HUES48 (cell line): Measurements from ENCODE around the gene TP53RK.
A peak's percentile ranks its signal among the peaks of the same experiment; 100 is the strongest.

Source experiments
- H3K27ac ChIP-seq: one replicate; pipeline ENCODE4 v1.7.0; 2013; ENCODE audit warnings: low read depth, low read length, inconsistent platforms
- H3K27me3 ChIP-seq: 2 replicates; pipeline ENCODE4 v1.6.1; 2013; ENCODE audit warnings: mild to moderate bottlenecking, low read length; ENCODE audit not compliant: control insufficient read depth, insufficient read depth
- H3K36me3 ChIP-seq: 2 replicates; pipeline ENCODE4 v1.6.1; 2013; ENCODE audit warnings: low read length; ENCODE audit not compliant: control insufficient read depth, insufficient read depth
- H3K4me1 ChIP-seq: 2 replicates; pipeline ENCODE4 v1.6.1; 2013; ENCODE audit warnings: mild to moderate bottlenecking, low read length; ENCODE audit not compliant: control insufficient read depth, insufficient read depth
- H3K4me3 ChIP-seq: 2 replicates; pipeline ENCODE4 v1.5.1; 2013; ENCODE audit warnings: mild to moderate bottlenecking, low read depth, low read length
- H3K9ac ChIP-seq: 2 replicates; pipeline ENCODE4 v1.6.1; 2013; ENCODE audit warnings: mild to moderate bottlenecking, low read depth, low read length, moderate library complexity
- H3K9me3 ChIP-seq: 2 replicates; pipeline ENCODE4 v1.6.1; 2013; ENCODE audit warnings: low read length; ENCODE audit not compliant: control insufficient read depth, insufficient read depth

The TP53RK gene

DNA sequence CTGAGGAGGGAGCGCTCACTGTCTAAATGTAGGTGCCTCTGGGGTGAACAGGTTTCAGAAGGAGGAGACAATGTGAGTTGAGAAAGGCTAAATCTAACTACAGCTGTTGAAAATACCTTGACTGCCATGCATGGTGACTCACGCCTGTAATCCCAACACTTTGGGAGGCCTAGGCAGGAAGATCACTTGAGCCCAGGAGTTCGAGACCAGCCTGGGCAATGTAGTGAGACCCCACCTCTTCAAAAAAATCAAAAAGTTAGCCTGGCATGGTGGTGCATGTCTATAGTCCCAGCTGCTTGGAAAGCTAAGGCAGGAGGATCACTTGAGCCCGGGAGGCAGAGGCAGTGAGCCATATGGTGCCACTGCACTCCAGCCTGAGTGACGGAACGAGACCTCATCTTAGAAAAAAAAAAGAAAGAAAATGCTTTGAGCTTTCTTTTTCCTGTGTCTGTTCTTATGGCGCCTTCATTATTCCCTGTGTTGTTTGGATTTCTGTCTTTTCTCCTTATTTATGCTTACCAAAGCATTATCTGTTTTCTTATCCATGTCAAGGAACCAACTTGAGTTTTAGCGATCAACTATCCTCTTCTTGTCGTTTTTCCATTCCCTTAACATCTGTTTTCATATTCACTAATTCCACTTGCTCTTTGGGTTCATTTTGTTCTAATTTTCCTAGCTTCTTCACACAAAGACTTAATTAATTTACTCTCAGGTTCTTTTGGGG lies 28.7 kb upstream of the TP53RK start:
- Histone ChIP-seq H3K27ac (no peak overlapping the region), H3K27me3 (no peaks in the 10 kb centered on the region), H3K9me3 (no peaks in the 10 kb centered on the region)

DNA sequence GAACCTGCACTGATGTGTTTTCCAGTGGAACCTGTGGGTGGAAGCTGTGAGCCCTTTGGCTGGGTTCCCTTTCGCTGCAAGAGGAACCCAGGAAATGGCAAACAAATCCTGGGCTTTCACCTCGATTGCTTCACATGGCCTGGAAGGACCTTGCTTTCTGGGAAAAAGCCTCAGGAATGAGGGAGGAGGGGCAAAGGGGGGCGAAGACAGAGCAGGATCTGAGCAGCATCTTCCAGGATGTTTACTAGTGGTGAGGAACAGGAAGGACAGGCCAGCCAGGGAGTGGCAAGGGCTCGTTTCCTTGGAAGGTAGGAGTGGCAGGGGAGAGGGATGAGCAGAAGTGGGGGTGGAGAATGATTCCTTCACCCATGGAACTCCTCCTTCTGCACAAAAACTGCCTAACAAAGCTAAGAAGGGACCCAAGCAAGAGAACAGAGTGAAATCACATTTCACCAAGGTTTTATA lies 26.1 kb upstream of the TP53RK start:
- H3K27ac ChIP-seq: no peak overlapping the region
- H3K27me3 ChIP-seq: no peaks in the 10 kb centered on the region

More for the DNA sequence above, 28.7 kb upstream of the TP53RK start:
- Histone ChIP-seq H3K36me3 (no peaks in the 10 kb centered on the region), H3K4me1 (peaks cover 8% of the 10 kb centered on the region), H3K4me3 (no peak overlapping the region), H3K9ac (no peak overlapping the region)

DNA sequence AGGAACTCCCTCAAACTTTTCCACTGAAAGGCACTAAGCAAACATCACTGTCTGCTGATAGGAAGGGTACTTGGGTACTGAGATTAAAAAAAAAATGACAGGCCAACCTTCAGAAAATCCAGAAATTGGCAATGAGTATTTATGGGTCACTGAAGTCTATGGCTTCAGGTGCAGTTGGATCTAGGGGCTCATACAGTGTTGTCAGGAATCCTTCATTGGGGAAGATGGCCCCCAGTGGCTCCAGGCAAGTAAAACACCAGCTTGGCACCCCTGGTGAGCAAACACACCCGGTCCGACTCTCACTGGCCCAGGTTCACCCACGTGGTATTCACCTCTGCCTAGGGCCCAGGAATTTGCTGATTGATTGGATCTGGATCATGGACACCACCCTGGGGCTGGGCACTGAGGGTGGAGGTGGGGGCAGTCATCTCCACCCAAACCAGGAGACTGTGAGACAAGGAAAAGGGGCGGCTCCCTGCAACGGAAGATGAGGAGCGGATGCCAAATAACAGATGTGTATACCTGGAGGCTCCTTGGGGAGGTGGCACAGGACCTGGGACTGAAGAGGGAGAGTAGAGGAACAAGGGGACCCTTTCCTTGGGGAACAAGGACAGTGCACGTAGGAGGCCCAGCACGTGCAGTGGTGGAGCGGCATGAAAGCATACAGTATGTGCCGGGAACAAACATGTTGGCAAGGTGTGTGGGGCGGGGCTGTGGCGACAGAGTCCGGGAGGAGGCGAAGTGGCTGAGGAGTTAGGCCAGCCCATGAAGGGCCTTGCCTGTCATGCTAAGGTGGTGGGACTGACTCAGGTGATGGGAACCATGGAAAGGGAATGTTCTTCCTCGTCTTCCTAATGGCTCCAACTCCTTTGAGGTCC lies 25.0 kb upstream of the TP53RK start:
- Histone ChIP-seq H3K9ac (no peak overlapping the region), H3K9me3 (no peaks in the 10 kb centered on the region), H3K27me3 (no peaks in the 10 kb centered on the region), H3K4me1 (peaks cover 16% of the 10 kb centered on the region), H3K4me3 (no peak overlapping the region), H3K36me3 (no peaks in the 10 kb centered on the region), H3K27ac (no peak overlapping the region)

More for the DNA sequence above, 26.1 kb upstream of the TP53RK start:
- Histone ChIP-seq H3K36me3 (no peaks in the 10 kb centered on the region), H3K4me1 (peaks cover 11% of the 10 kb centered on the region), H3K9ac (no peak overlapping the region), H3K9me3 (no peaks in the 10 kb centered on the region), H3K4me3 (no peak overlapping the region)

DNA sequence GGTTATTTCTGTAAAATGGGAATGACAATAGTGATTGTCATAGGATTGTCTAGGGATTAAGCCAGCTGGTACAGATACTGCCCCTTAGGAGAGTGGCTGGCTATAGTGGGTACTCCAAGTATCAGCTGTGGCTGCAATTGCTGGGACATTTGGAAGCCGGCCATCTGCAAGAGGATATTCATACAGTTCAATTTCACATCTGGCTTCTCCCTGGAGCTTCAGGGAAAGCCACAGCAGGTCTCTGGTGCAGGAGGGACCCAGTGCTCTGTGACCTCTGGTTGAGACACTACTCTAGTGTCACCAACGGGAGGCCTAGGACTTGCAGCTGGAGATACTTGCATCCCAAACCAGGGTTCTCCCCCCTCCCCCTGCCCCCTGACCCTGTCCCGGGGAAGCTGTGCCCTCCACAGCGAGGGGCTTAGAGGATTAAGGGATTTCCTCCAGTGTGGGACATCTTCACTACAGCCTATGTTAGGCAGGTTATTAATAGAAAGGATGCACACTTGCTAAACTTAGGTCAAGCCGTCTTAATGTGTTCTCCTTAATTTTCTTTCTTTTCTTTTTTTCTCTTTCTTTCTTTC lies 22.9 kb upstream of the TP53RK start:
- Histone ChIP-seq H3K9ac (no peak overlapping the region), H3K36me3 (no peaks in the 10 kb centered on the region), H3K4me1 (peaks cover 20% of the 10 kb centered on the region), H3K27ac (no peak overlapping the region), H3K9me3 (no peaks in the 10 kb centered on the region), H3K4me3 (no peak overlapping the region), H3K27me3 (no peaks in the 10 kb centered on the region)

DNA sequence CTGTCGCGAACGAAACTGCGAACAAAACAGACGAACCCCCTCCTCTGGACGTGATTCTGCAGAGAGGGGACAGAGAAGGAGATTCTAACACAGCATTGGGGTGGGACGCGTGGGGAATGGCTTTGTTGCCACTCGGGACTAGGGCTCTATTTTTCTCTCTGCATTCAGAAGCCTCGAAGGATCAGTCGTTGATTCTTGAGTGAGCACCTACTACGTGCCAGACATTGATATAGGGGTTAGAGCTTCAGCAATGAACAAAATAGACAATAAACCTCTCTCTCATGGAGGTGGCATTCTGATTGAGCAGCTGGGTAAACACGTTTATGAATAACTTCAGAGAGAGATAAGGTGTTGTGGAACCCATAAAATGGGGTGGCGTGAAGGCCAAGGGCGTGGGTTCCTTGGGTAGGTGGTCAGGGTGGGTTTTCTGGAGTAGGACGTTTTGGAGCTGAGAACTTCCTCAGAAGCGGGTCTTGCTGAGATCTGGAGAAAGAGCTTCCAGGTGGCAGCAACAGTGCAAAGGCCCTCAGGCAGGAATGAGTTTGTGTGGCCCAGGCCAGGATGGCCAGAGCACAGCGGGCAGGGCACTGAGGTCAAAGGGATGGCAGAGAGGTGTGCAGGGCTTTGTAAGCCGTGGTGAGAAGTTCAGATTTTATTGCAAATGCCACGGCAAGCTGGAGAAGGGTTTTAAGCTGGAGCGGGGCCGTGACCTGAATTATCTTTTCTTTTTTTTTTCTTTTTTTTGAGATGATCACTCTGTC lies 21.1 kb upstream of the TP53RK start:
- peak overlapping the region; percentile 59 for H3K9ac ChIP-seq
- no peaks in the 10 kb centered on the region for H3K27me3 ChIP-seq
- H3K36me3 ChIP-seq: no peaks in the 10 kb centered on the region
- H3K4me1 ChIP-seq: peaks cover 17% of the 10 kb centered on the region
- H3K4me3 ChIP-seq: peak overlapping the region; percentile 66
- H3K9me3 ChIP-seq: peaks cover 10% of the 10 kb centered on the region; the same call in 1 of the 2 replicates
- H3K27ac ChIP-seq: peak overlapping the region; percentile 50

DNA sequence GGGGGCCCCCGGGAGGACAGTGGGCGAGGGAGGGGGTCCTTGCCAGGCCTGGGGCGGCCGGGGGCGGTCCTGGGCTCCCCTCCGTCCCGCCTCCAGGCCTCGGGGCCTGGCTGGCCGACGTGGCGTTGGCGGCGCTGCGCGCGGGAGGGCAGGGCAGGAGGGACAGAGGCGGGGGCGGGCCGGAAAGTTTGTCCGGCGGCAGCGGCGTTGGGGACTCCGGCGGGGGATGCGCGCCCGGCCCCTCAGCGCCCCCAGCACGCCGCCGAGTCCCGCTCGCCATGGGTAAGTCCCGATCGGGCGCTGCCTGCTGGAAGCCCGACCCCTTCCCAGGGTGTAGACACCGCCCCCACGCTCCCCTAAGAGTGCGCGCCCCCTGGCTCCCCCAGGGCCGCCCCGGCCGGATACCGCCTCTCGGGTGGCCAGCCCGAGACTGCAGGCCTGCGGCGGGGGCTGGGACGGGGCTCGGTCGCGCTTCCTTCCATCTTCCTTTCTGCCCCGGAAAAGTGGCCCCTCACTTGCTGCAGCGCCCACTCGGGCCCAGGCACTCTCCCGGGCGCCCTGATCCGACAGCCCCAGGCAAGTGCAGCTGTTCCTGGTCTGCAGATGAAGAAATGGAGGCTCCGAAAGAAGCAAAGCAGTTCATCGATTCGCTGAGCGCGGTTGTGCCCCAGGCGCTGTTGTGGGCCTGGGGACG lies 20.4 kb upstream of the TP53RK start, which contains the start of gene SLC2A10:
SLC2A10 (plus strand) TSS at position 191 of the 694 bp plus-strand sequence; CDS start at position 279, 88 bp downstream.
- Histone ChIP-seq H3K9ac (peak within 1 kb of the TSS; percentile 59), H3K27ac (peak within 1 kb of the TSS; percentile 50), H3K27me3 (no peaks in the 10 kb centered on the region)

DNA sequence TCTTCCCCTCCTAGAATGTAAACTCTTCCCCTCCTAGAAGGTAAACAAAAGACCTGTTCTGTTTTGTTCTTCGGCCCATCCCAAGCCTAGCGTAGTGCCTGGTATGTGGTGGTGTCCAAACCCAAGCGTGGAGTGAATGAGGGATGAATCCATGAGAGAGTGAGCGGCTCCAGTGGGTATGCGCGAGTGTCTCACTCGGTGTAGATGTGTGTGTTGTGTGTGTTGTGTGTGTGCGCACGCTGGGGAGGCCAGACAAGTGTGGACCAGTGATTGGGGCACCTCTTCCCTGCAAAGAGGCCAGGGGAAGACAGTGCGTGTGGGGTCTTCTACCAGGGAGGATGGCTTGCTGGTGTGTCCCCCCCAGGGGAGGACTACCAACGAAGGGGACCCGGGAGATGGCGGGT lies 19.8 kb upstream of the TP53RK start:
- no peaks in the 10 kb centered on the region for H3K36me3 ChIP-seq
- no peak overlapping the region for H3K9ac ChIP-seq
- H3K27ac ChIP-seq: peak overlapping the region; percentile 0
- no peaks in the 10 kb centered on the region for H3K27me3 ChIP-seq
- H3K9me3 ChIP-seq: peaks cover 10% of the 10 kb centered on the region; the same call in 1 of the 2 replicates
- peak overlapping the region; percentile 66 for H3K4me3 ChIP-seq
- H3K4me1 ChIP-seq: peaks cover 18% of the 10 kb centered on the region

More for the DNA sequence above, 20.4 kb upstream of the TP53RK start, which contains the start of gene SLC2A10:
- Histone ChIP-seq H3K4me3 (peak within 1 kb of the TSS; percentile 66), H3K36me3 (no peaks in the 10 kb centered on the region), H3K9me3 (peaks cover 10% of the 10 kb centered on the region; the same call in 1 of the 2 replicates), H3K4me1 (peaks cover 15% of the 10 kb centered on the region)

DNA sequence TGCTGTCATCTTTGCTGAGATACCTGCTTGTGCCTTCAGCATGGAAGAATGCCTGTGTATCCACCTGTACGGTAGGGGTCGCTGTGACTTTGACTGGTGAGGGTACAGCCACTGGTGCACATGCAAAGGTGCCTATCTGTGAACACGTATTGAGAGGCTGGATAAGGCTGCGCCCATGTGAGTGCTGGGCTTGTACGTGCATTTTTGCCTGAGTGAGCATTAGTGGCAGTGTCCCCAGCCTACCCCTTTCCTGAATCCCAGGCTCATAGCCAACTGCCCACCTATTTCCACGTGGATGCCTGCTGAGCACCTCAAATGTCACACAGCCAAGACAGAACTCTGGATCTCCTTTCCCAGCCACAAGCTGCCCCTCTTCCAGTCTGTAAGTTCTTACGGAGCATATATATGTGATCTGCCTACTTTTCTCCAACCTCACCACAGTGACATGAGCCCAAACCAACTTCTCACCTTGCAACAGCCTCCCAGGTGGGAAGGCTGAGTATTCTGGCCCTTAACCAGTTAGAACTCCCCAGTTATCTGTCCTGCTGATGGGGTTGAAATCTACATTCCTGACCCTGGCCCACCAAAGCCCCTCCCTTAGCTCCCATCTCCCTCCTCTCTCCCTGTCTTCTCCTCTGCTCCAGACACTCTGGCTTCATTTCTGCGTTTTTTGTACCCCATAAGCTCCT lies 19.1 kb upstream of the TP53RK start:
- no peak overlapping the region for H3K9ac ChIP-seq
- H3K4me1 ChIP-seq: peaks cover 18% of the 10 kb centered on the region

DNA sequence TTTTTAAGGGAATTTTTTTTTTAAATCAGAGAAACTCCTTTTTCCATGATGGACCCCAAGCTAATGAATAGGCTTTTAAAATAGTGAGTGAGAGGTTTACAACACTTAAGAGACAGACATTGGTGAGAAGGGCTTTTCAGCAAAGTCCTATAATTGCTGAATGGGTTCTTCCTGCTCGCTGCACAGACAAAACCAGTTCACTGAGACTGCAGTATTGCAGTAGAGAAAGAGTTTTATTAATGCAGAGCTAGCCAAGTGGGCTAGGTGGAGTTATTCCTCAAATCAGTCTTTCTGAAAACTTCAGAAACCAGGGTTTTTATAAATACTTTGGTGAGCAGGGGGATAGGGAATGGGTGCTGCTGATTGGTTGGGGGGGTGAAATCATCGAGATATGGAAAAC lies 17.0 kb upstream of the TP53RK start:
- H3K27ac ChIP-seq: no peak overlapping the region
- no peak overlapping the region for H3K4me3 ChIP-seq
- no peak overlapping the region for H3K9ac ChIP-seq
- peaks cover 10% of the 10 kb centered on the region; the same call in 1 of the 2 replicates for H3K9me3 ChIP-seq
- H3K27me3 ChIP-seq: no peaks in the 10 kb centered on the region
- H3K4me1 ChIP-seq: peaks cover 33% of the 10 kb centered on the region
- H3K36me3 ChIP-seq: no peaks in the 10 kb centered on the region

More for the DNA sequence above, 19.1 kb upstream of the TP53RK start:
- H3K27me3 ChIP-seq: no peaks in the 10 kb centered on the region
- H3K9me3 ChIP-seq: peaks cover 10% of the 10 kb centered on the region; the same call in 1 of the 2 replicates
- H3K27ac ChIP-seq: no peak overlapping the region
- no peak overlapping the region for H3K4me3 ChIP-seq
- no peaks in the 10 kb centered on the region for H3K36me3 ChIP-seq
